Measurements from ENCODE around the gene OSM.

Gene OSM

DNA sequence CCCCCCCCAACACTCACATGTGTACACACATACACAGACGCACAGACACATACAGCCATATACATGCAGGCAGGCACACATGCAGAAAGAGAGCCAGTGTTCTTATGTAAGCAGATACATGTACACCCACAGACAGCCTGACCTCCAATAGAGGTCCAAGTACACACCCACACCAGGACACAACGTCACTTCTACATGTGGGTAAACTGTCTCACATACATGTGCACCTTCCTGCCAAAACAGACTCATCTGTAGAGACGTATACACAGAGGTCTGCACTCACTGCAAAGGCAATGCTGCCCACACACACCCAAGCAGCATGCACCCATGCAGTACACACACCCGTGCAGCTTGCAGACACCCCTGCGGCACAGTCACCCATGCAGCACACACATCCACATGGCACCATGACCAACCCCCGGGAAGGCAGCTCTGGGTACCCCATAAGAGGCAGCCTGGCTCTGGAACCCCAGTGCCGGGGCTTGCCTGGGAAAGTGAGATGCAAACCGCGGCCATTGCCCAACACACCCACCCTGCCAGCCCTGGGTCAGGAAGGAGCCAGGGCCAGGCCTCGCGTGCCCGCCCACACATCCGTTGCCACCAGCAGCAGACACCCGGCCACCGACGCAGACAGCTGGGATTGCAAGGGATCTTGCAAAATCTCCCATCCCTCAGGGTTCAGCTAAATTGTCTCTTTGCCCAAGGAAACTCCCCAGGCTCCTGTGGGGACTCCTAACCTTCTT, 12.6 kb upstream of the OSM start:
- no peak overlapping the region for H3K4me3 ChIP-seq (ENCODE audit: low read depth, low read length)
- ChIA-PET CTCF (interaction anchor here (1.2 to 7.5 kb wide), 7 partner anchors 8 to 206 kb away, joined by 4 to 77 read pairs (median 9); partner anchors contain the start of gene CASTOR1), POLR2A (interaction anchor here (0.6 kb wide), 2 partner anchors 50 to 67 kb away, joined by 3 read pairs; no protein-coding TSS in a partner anchor)

GRCh38 chr22:30277547-30278344, 11.1 kb upstream of the OSM start:
- TF ChIP-seq CTCF (IDR thresholded peaks at IDR 0.05; ENCODE audit: insufficient read depth, low read length, missing control alignments) = no peak
- ChIA-PET POLR2A (interaction anchor here (0.8 to 1.2 kb wide), 2 partner anchors 11 to 12 kb away, joined by 3 to 4 read pairs; no protein-coding TSS in a partner anchor), CTCF (interaction anchor here (0.9 to 7.5 kb wide), 8 partner anchors 10 to 172 kb away, joined by 3 to 77 read pairs (median 4); partner anchors contain the start of genes CASTOR1 and RNF215)
- 0 out of 2 replicates have a peak overlapping the region, but pooled peaks have one; percentile 3 for H3K4me3 ChIP-seq (ENCODE audit: low read depth, low read length)
- no peak for DNase-seq (ENCODE audit: low read depth, low spot score)

More for the DNA sequence above, 12.6 kb upstream of the OSM start:
- no peak for TF ChIP-seq CTCF (IDR thresholded peaks at IDR 0.05; ENCODE audit: insufficient read depth, low read length, missing control alignments)
- no peak for DNase-seq (ENCODE audit: low read depth, low spot score)

DNA sequence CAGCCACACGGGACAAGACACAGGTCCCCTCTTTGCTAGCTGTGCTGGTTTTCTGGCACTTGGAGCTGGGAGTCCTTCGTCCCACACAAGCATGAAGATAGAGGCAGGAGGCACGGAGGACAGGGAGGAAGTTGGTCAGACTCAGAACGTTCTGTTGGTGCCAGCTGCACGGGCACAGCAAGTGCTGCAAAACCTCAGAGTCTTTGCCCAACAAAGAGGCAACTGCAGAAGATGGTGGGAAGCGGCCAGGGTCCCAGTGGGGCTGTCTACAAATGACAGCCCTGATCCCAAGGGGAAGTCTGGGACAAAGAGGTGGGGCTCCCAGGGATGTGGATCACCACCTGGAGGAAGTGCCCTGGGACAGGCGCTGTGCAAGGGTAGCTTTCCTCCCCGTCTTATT, 9.4 kb upstream of the OSM start:
- CTCF ChIA-PET = interaction anchor here (0.8 to 7.5 kb wide), 4 partner anchors 9 to 15 kb away, joined by 3 to 77 read pairs (median 19); partner anchors contain the start of genes CASTOR1 and OSM

GRCh38 chr22:30275625-30276024, 9.0 kb upstream of the OSM start:
- POLR2A ChIA-PET = no interaction called here
- CTCF ChIA-PET = interaction anchor here (0.8 to 7.5 kb wide), 3 partner anchors 9 to 12 kb away, joined by 3 to 77 read pairs (median 33); partner anchors contain the start of genes CASTOR1 and OSM
- DNase-seq (ENCODE audit: low read depth, low spot score) = no peak
- no peak for TF ChIP-seq CTCF (IDR thresholded peaks at IDR 0.05; ENCODE audit: insufficient read depth, low read length, missing control alignments)
- no peak overlapping the region for H3K4me3 ChIP-seq (ENCODE audit: low read depth, low read length)

More for the DNA sequence above, 9.4 kb upstream of the OSM start:
- no peak for TF ChIP-seq CTCF (IDR thresholded peaks at IDR 0.05; ENCODE audit: insufficient read depth, low read length, missing control alignments)
- POLR2A ChIA-PET = no interaction called here
- H3K4me3 ChIP-seq (ENCODE audit: low read depth, low read length) = no peak overlapping the region
- DNase-seq (ENCODE audit: low read depth, low spot score) = no peak

GRCh38 chr22:30274437-30274812, 7.8 kb upstream of the OSM start:
- ChIA-PET CTCF (interaction anchor here (0.6 to 7.5 kb wide), 4 partner anchors 11 to 22 kb away, joined by 3 to 77 read pairs (median 18); partner anchors contain the start of gene CASTOR1), POLR2A (no interaction called here)
- no peak for DNase-seq (ENCODE audit: low read depth, low spot score)

More at GRCh38 chr22:30274437-30274812, 7.8 kb upstream of the OSM start:
- TF ChIP-seq CTCF (IDR thresholded peaks at IDR 0.05; ENCODE audit: insufficient read depth, low read length, missing control alignments) = no peak
- H3K4me3 ChIP-seq (ENCODE audit: low read depth, low read length) = no peak overlapping the region
